Testis (tissue), 3 donors: Measurements from ENCODE around the gene SLC6A15. TPM values are rescaled to one million over a fixed set of nuclear protein-coding genes. Genes with fewer than 3 reads are reported as not detected.

ENCODE experiments used
- DNase-seq: peaks from one replicate; pipeline ENCODE4 v3.0.0-alpha.2; 2019
- H3K27ac ChIP-seq, 2 donors: fragments of 200-600 bp; sonication (generic); one replicate each; pipeline ENCODE4 v1.5.1; 2019
- H3K27me3 ChIP-seq: fragments of 200-600 bp; sonication (generic); one replicate; pipeline ENCODE4 v1.5.1; 2019
- H3K36me3 ChIP-seq: fragments of 200-600 bp; sonication (generic); one replicate; pipeline ENCODE4 v1.5.1; 2017; ENCODE audit warnings: low read depth; ENCODE audit errors: missing control alignments
- H3K4me1 ChIP-seq: fragments of 200-600 bp; sonication (generic); one replicate; pipeline ENCODE4 v1.5.1; 2019
- H3K4me3 ChIP-seq, 2 donors: fragments of 200-600 bp; sonication (generic); one replicate each; pipeline ENCODE4 v1.5.1; 2017 to 2019
- H3K9me3 ChIP-seq: fragments of 200-600 bp; sonication (generic); one replicate; pipeline ENCODE4 v1.5.1; 2017
- CTCF ChIP-seq, 3 experiments: fragments of 450-650 bp in 2 of 3; fragments of 200-600 bp in 1 of 3; sonication (generic) in 1 of 3; IDR thresholded peaks; one replicate each; pipeline ENCODE4 v1.5.1; 2016 to 2019; ENCODE audit warnings: antibody characterized with exemption in 3 of 3, mild to moderate bottlenecking in 2 of 3, moderate library complexity in 1 of 3
- POLR2A ChIP-seq: fragments of 450-650 bp; IDR thresholded peaks from one replicate; pipeline ENCODE4 v1.6.1; 2017; ENCODE audit warnings: antibody characterized with exemption, mild to moderate bottlenecking, moderate library complexity
- WGBS, 2 donors: methylation state at CpG; one replicate each; pipeline ENCODE4 v1.1.5; 2018; 5-methylcytosine and 5-hydroxymethylcytosine counted together
- intact Hi-C: fragments of 100-400 bp; cut with DNase I; formaldehyde crosslinking; loops from one replicate; pipeline ENCODE4 v1.15.1; 2023; ENCODE audit warnings: low total_unique reads
- polyA plus RNA-seq: library from polyadenylated mRNA; stranded (reverse); fragments of 350-450 nt; fragmentation: Illumina TruSeq; extraction: RNeasy Lipid Tissue Mini Kit (QIAGEN cat#74804); gene quantifications from one replicate; pipeline ENCODE4 v1.2.3, GENCODE V29; 2014; ENCODE audit warnings: low read depth, low replicate concordance; ENCODE audit not compliant: insufficient read depth
- total RNA-seq, 2 donors: library from RNA; depleted of rRNA; stranded (reverse); fragments of >200 nt; gene quantifications; one replicate each; pipeline ENCODE4 v1.2.3, GENCODE V29; 2016

Gene SLC6A15
- total and polyA plus RNA-seq, 3 donors from 2014 or later = 1.7 to 3.1 (median 2.0) TPM

GRCh38 chr12:84840356-84840755, 72.2 kb downstream of the SLC6A15 start:
- no peaks in the 10 kb centered on the region for H3K36me3 ChIP-seq
- H3K4me3 ChIP-seq = no peak overlapping the region
- H3K4me1 ChIP-seq = no peaks in the 10 kb centered on the region
- DNase-seq = no peak
- no peaks in the 10 kb centered on the region for H3K9me3 ChIP-seq
- no peak for TF ChIP-seq POLR2A
- no peak for TF ChIP-seq CTCF (IDR thresholded peaks at IDR 0.05)
- H3K27ac ChIP-seq = no peak overlapping the region
- intact Hi-C loops = no loop called here
- no peaks in the 10 kb centered on the region for H3K27me3 ChIP-seq

GRCh38 chr12:84826925-84827324, 85.7 kb downstream of the SLC6A15 start:
- intact Hi-C loops = no loop called here
- H3K27me3 ChIP-seq = no peaks in the 10 kb centered on the region
- H3K9me3 ChIP-seq = no peaks in the 10 kb centered on the region
- H3K4me1 ChIP-seq = no peaks in the 10 kb centered on the region
- WGBS, 2 donors = 100% methylated on average over 1 of the region's 1 CpG
- no peak overlapping the region for H3K4me3 ChIP-seq
- no peak for DNase-seq
- TF ChIP-seq POLR2A (no peak), CTCF (IDR thresholded peaks at IDR 0.05) (no peak)
- H3K36me3 ChIP-seq = no peaks in the 10 kb centered on the region
- no peak overlapping the region for H3K27ac ChIP-seq

- no peak overlapping the region for H3K27ac ChIP-seq
- no peak overlapping the region for H3K4me3 ChIP-seq
- no peaks in the 10 kb centered on the region for H3K27me3 ChIP-seq
- H3K36me3 ChIP-seq = no peaks in the 10 kb centered on the region
- intact Hi-C loops = no loop called here
- no peaks in the 10 kb centered on the region for H3K4me1 ChIP-seq
- no peak for DNase-seq
- 48 to 64% methylated on average over 2 of the region's 2 CpGs for WGBS, 2 donors
- TF ChIP-seq POLR2A (no peak), CTCF (IDR thresholded peaks at IDR 0.05) (no peak)
- no peaks in the 10 kb centered on the region for H3K9me3 ChIP-seq
Observed at GRCh38 chr12:84825149-84825548, 87.5 kb downstream of the SLC6A15 start.

- intact Hi-C loops = no loop called here
- 81 to 89% methylated on average over 2 of the region's 2 CpGs for WGBS, 2 donors
- DNase-seq = no peak
Observed at GRCh38 chr12:84822525-84822924, 90.1 kb downstream of the SLC6A15 start.

More at GRCh38 chr12:84822525-84822924, 90.1 kb downstream of the SLC6A15 start:
- Histone ChIP-seq H3K4me1 (no peaks in the 10 kb centered on the region), H3K27me3 (no peaks in the 10 kb centered on the region), H3K4me3 (no peak overlapping the region), H3K27ac (no peak overlapping the region), H3K36me3 (no peaks in the 10 kb centered on the region), H3K9me3 (no peaks in the 10 kb centered on the region)
- no peak for TF ChIP-seq CTCF (IDR thresholded peaks at IDR 0.05)
- TF ChIP-seq POLR2A = no peak
